GM18502 (cell line): ENCODE data around the gene KIRREL2.
"Not testable (repeated sequence)": the region's sequence is repeated elsewhere in the genome, so short reads cannot be mapped to it uniquely, and the experiment has no call there.

ENCODE experiments used
- ATAC-seq: cut with Tn5 transposase; IDR thresholded peaks from one replicate; pipeline ENCODE4 v1.9.1; 2021; ENCODE audit warnings: mild to moderate bottlenecking; ENCODE audit not compliant: unreplicated experiment, poor library complexity

Gene KIRREL2

GRCh38 chr19:35868823-35869326 is 12.2 kb downstream of the KIRREL2 start:
- ATAC-seq: no peak

GRCh38 chr19:35869327-35870123 is 12.8 kb downstream of the KIRREL2 start:
- ATAC-seq: no peak

- ATAC-seq: not testable (repeated sequence)
Observed at GRCh38 chr19:35870124-35870736, 13.5 kb downstream of the KIRREL2 start.

- ATAC-seq: no peak
Observed at GRCh38 chr19:35870798-35871197, 14.1 kb downstream of the KIRREL2 start.

- no peak for ATAC-seq
Observed at GRCh38 chr19:35871611-35872010, 14.9 kb downstream of the KIRREL2 start.

GRCh38 chr19:35872180-35872579 is 15.5 kb downstream of the KIRREL2 start:
- no peak for ATAC-seq

GRCh38 chr19:35874392-35874930 is 17.8 kb downstream of the KIRREL2 start:
- ATAC-seq: no peak

GRCh38 chr19:35879068-35879467 is 22.4 kb downstream of the KIRREL2 start:
- ATAC-seq: no peak

- ATAC-seq: no peak
Observed at GRCh38 chr19:35879770-35880317, 23.1 kb downstream of the KIRREL2 start.

GRCh38 chr19:35882114-35882832 is 25.6 kb downstream of the KIRREL2 start:
- ATAC-seq: no peak

GRCh38 chr19:35883882-35884281 is 27.2 kb downstream of the KIRREL2 start:
- ATAC-seq: no peak

- no peak for ATAC-seq
Observed at GRCh38 chr19:35885225-35885738, 28.6 kb downstream of the KIRREL2 start.

- ATAC-seq: no peak
Observed at GRCh38 chr19:35885904-35886303, 29.2 kb downstream of the KIRREL2 start.

GRCh38 chr19:35887197-35887596 is 30.5 kb downstream of the KIRREL2 start:
- no peak for ATAC-seq

- ATAC-seq: no peak
Observed at GRCh38 chr19:35888398-35888797, 31.7 kb downstream of the KIRREL2 start.

- no peak for ATAC-seq
Observed at GRCh38 chr19:35889370-35890112, 32.8 kb downstream of the KIRREL2 start.

- ATAC-seq: no peak
Observed at GRCh38 chr19:35890113-35890650, 33.5 kb downstream of the KIRREL2 start.

- ATAC-seq: not testable (repeated sequence)
Observed at GRCh38 chr19:35891819-35892218, 35.1 kb downstream of the KIRREL2 start.

- ATAC-seq: no peak
Observed at GRCh38 chr19:35894342-35894741, 37.6 kb downstream of the KIRREL2 start.
